Spleen (tissue), 11 donors: Measurements from ENCODE around the gene POLR1B. TPM values are rescaled to one million over a fixed set of nuclear protein-coding genes. Genes with fewer than 3 reads are reported as not detected.
"Not testable (repeated sequence)": the region's sequence is repeated elsewhere in the genome, so short reads cannot be mapped to it uniquely, and the experiment has no call there.

ENCODE experiments used
- DNase-seq: peaks from one replicate; pipeline ENCODE4 v3.0.0-alpha.2; 2020
- H3K27ac ChIP-seq, 8 donors: fragments of 200-600 bp; sonication (generic) in 7 of 8; 1 replicate in 4 of 8; 2 replicates in 4 of 8; pipeline versions ENCODE4 v1.5.0 to v1.8.0; 2016 to 2021; ENCODE audit warnings: inconsistent platforms in 4 of 8, mild to moderate bottlenecking in 4 of 8, moderate library complexity in 1 of 8
- H3K27me3 ChIP-seq, 7 donors: fragments of 200-600 bp; sonication (generic) in 6 of 7; replicated peaks in 1 of 7; 1 replicate in 4 of 7; 2 replicates in 3 of 7; pipeline versions ENCODE4 v1.5.0 to v1.8.0; 2016 to 2021; ENCODE audit warnings: inconsistent platforms in 3 of 7, mild to moderate bottlenecking in 1 of 7
- H3K36me3 ChIP-seq, 6 donors: fragments of 200-600 bp; sonication (generic) in 5 of 6; 1 replicate in 4 of 6; 2 replicates in 2 of 6; pipeline versions ENCODE4 v1.5.0 to v1.8.0; 2016 to 2021; ENCODE audit warnings: inconsistent platforms in 2 of 6
- H3K4me1 ChIP-seq, 6 donors: fragments of 200-600 bp; sonication (generic) in 5 of 6; 1 replicate in 3 of 6; 2 replicates in 3 of 6; pipeline versions ENCODE4 v1.5.0 to v1.8.0; 2016 to 2021; ENCODE audit warnings: inconsistent platforms in 3 of 6
- H3K4me3 ChIP-seq, 8 donors: fragments of 200-600 bp; sonication (generic) in 7 of 8; 1 replicate in 4 of 8; 2 replicates in 4 of 8; pipeline versions ENCODE4 v1.5.0 to v1.8.0; 2016 to 2021; ENCODE audit warnings: inconsistent platforms in 4 of 8, mild to moderate bottlenecking in 4 of 8, moderate library complexity in 2 of 8
- H3K9me3 ChIP-seq, 8 donors: fragments of 200-600 bp; sonication (generic) in 7 of 8; 1 replicate in 4 of 8; 2 replicates in 4 of 8; pipeline versions ENCODE4 v1.5.0 to v1.8.0; 2016 to 2021; ENCODE audit warnings: inconsistent platforms in 4 of 8
- POLR2A ChIP-seq, 3 donors: fragments of 450-650 bp; IDR thresholded peaks; one replicate each; pipeline ENCODE4 v1.5.1; 2017; ENCODE audit warnings: antibody characterized with exemption in 3 of 3, mild to moderate bottlenecking in 1 of 3
- POLR2AphosphoS5 ChIP-seq, 3 donors: sonication (generic); formaldehyde crosslinking; IDR thresholded peaks; one replicate each; pipeline ENCODE4 v1.5.1; 2017; ENCODE audit warnings: antibody characterized with exemption in 3 of 3
- WGBS, 5 donors: extraction: QIAGEN DNeasy Blood & Tissue Kit in 3 of 5; methylation state at CpG; one replicate each; pipeline versions ENCODE4 v1.1.5 to v1.1.7; 2013 to 2018; 5-methylcytosine and 5-hydroxymethylcytosine counted together
- intact Hi-C: fragments of 100-400 bp; cut with DNase I; formaldehyde crosslinking; loops from one replicate; pipeline ENCODE4 v1.15.0; 2023; ENCODE audit warnings: low total_unique reads
- polyA plus RNA-seq, 3 donors: library from polyadenylated mRNA; stranded (reverse); fragments of 200-250 nt; gene quantifications; one replicate each; pipeline ENCODE4 v1.2.1, GENCODE V29; 2013
- total RNA-seq, 7 donors: library from RNA; depleted of rRNA in 3 of 7; stranded (reverse); fragments of >200 nt in 3 of 7; fragmentation: NEBNext Ultra II Directional in 4 of 7; extraction: Animal tissue kit (Norgen Biotek cat#: 25700) in 4 of 7; gene quantifications; one replicate each; pipeline versions ENCODE4 v1.1.0 to v1.2.1, GENCODE V29; 2016 to 2021
- TF ChIP-seq, protein P1 (sequence below), 11 experiments: fragments of 200-600 bp in 7 of 11; fragments of 450-650 bp in 4 of 11; sonication (generic) in 4 of 11; IDR thresholded peaks in 8 of 11; conservative IDR thresholded peaks in 3 of 11; 1 replicate in 7 of 11; 2 replicates in 4 of 11; pipeline versions ENCODE4 v1.4.0 to v1.8.0; 2016 to 2021; ENCODE audit warnings: antibody characterized with exemption in 11 of 11, inconsistent platforms in 4 of 11, mild to moderate bottlenecking in 1 of 11
- donor health status: healthy with polysubstance abuse.
- donor health status: DM: no; HTN: no; CAD: no; lungs with moderate emphysema.
- donor health status: DM: no; HTN: no; CAD: no.
- donor health status: Bipolar disorder and iron deficiency.
- donor health status: healthy.
- donor health status: DM: no; HTN: no; CAD: no.
- donor health status: DM: yes; HTN: yes; CAD: no.

POLR1B gene
- total and polyA plus RNA-seq, 10 donors, result 4.9 to 31.8 (median 18.5) TPM

DNA sequence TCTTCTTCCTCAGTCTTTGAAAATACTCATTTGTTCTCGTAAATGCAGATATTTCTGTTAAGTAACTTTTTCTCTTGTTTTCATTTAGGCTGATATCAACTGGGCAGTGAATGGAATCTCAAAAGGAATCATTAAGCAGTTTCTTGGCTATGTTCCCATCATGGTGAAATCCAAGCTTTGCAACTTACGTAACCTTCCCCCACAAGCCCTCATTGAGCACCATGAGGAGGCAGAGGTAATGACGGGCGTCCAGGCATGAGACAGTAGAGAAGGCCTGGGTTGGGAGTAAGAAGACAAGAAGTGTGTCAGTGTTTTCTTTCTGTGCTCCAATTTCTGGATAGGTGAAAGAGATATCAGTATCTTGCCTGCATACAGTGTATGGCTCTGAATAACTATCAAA lies 5.1 kb downstream of the POLR1B start:
- H3K27ac ChIP-seq, result no peak overlapping the region
- no peak for DNase-seq
- intact Hi-C loops, result no loop called here
- peaks cover 0 to 69% (median 51%) of the 10 kb centered on the region in 6 donors for H3K36me3 ChIP-seq
- peaks cover 9 to 33% (median 22%) of the 10 kb centered on the region in 6 donors for H3K4me1 ChIP-seq
- no peaks in the 10 kb centered on the region for H3K9me3 ChIP-seq
- TF ChIP-seq, protein P1, sequence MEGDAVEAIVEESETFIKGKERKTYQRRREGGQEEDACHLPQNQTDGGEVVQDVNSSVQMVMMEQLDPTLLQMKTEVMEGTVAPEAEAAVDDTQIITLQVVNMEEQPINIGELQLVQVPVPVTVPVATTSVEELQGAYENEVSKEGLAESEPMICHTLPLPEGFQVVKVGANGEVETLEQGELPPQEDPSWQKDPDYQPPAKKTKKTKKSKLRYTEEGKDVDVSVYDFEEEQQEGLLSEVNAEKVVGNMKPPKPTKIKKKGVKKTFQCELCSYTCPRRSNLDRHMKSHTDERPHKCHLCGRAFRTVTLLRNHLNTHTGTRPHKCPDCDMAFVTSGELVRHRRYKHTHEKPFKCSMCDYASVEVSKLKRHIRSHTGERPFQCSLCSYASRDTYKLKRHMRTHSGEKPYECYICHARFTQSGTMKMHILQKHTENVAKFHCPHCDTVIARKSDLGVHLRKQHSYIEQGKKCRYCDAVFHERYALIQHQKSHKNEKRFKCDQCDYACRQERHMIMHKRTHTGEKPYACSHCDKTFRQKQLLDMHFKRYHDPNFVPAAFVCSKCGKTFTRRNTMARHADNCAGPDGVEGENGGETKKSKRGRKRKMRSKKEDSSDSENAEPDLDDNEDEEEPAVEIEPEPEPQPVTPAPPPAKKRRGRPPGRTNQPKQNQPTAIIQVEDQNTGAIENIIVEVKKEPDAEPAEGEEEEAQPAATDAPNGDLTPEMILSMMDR (IDR thresholded peaks at IDR 0.05 in 8 of 11, conservative IDR thresholded peaks at IDR 0.05 in 3 of 11), result no peak
- TF ChIP-seq POLR2AphosphoS5 (IDR thresholded peaks at IDR 0.05), result no peak
- no peak for TF ChIP-seq POLR2A (IDR thresholded peaks at IDR 0.05)
- H3K4me3 ChIP-seq, result no peak overlapping the region
- WGBS, 5 donors, result 57 to 90% (median 76%) methylated on average over 4 of the region's 4 CpGs
- no peaks in the 10 kb centered on the region for H3K27me3 ChIP-seq

DNA sequence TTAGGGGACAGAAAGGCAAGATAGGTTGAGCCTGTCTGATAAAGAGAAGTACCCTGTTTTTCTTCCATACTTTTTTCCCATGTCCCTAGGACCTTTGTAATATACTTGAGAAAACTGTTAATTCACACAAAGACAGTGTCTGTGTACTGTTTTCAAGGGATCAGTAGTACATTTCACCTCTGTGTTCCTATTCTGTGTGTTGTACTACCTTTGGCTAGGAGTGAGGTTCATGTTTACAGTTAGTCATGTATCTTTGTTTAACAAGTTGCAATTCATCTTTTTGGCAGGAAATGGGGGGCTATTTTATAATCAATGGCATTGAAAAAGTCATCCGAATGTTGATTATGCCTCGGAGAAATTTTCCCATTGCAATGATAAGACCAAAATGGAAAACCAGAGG lies 6.7 kb downstream of the POLR1B start:
- Histone ChIP-seq H3K27ac (no peak overlapping the region), H3K4me3 (no peak overlapping the region), H3K4me1 (peaks cover 0 to 18% (median 9%) of the 10 kb centered on the region in 6 donors), H3K9me3 (no peaks in the 10 kb centered on the region), H3K36me3 (peaks cover 2 to 86% (median 67%) of the 10 kb centered on the region in 6 donors), H3K27me3 (no peaks in the 10 kb centered on the region)
- WGBS, 5 donors, result 93 to 99% (median 95%) methylated on average over 2 of the region's 2 CpGs
- TF ChIP-seq POLR2A (IDR thresholded peaks at IDR 0.05) (no peak), POLR2AphosphoS5 (IDR thresholded peaks at IDR 0.05) (no peak)
- TF ChIP-seq, protein P1 (IDR thresholded peaks at IDR 0.05 in 8 of 11, conservative IDR thresholded peaks at IDR 0.05 in 3 of 11), result no peak
- DNase-seq, result no peak
- intact Hi-C loops, result no loop called here

DNA sequence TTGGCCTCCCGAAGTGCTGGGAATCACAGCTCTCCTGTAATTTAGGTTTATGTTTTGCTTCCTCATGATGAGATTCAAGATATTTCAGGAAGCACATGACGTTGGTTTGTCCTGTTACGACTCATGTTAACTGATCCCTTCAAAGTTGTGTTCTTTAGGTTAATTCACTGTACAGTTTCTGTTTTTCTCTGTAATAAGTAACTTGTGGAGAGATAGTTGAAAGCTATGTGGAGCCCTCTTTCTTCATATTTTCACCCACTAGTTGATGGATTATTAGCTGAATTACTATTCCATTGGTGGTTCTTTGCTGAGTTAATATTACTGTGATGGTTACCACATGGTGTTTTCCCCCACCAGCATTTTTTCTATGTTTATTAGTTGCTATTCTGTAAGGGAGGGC lies 23.8 kb downstream of the POLR1B start:
- TF ChIP-seq, protein P1 (IDR thresholded peaks at IDR 0.05 in 8 of 11, conservative IDR thresholded peaks at IDR 0.05 in 3 of 11), result no peak
- TF ChIP-seq POLR2AphosphoS5 (IDR thresholded peaks at IDR 0.05) (no peak), POLR2A (IDR thresholded peaks at IDR 0.05) (no peak)
- WGBS, 5 donors, result 52 to 73% (median 61%) methylated on average over 3 of the region's 3 CpGs
- intact Hi-C loops, result no loop called here
- Histone ChIP-seq H3K36me3 (peaks cover 10 to 100% (median 89%) of the 10 kb centered on the region in 6 donors), H3K27ac (no peak overlapping the region), H3K4me3 (no peak overlapping the region), H3K4me1 (no peaks in the 10 kb centered on the region), H3K9me3 (peaks cover 2 to 19% (median 13%) of the 10 kb centered on the region in 8 donors), H3K27me3 (no peaks in the 10 kb centered on the region)
- DNase-seq, result no peak

DNA sequence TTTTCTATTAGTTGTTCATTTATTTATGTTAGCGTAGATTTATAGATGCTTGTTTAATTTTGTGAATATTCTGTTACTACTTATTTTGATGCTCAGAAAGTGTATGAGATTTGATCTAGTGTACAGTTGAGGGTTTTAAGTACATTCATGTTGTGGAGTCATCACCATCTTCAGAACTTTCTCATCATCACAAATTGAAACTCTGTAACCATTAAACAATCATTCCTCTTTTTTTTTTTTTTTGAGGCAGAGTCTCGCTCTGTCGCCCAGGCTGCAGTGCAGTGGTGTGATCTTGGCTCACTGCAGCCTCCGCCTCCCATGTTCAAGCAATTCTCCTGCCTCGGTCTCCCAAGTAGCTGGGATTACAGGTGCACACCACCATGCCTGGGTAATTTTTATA lies 24.2 kb downstream of the POLR1B start:
- Histone ChIP-seq H3K9me3 (peaks cover 2 to 19% (median 13%) of the 10 kb centered on the region in 8 donors), H3K36me3 (peaks cover 10 to 100% (median 89%) of the 10 kb centered on the region in 6 donors)
- DNase-seq, H3K27me3 ChIP-seq, H3K4me3 ChIP-seq, H3K4me1 ChIP-seq, H3K27ac ChIP-seq, intact Hi-C loops: not testable (repeated sequence)
- 89 to 97% (median 96%) methylated on average over 5 of the region's 5 CpGs for WGBS, 5 donors

DNA sequence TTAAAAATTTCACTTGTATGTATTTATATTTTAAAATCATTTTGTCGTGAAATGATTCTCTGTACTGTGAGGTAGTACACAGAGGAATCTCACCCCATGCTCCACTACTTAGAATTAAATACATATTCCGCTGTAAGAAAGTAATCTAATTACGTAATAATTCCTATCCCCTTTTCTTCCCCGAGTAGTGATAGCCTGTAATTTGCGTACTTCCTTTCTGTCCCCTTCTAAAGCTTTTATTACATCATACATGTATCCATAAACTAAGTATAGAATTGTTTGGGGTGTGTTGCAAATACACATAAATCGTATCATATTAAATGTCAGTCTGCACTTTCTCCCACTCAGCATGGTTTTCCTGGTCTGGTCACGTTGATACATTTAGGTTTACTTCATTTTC lies 29.7 kb downstream of the POLR1B start:
- intact Hi-C loops, result no loop called here
- WGBS, 5 donors, result 65 to 80% (median 78%) methylated on average over 7 of the region's 7 CpGs

More for the DNA sequence above, 29.7 kb downstream of the POLR1B start:
- peaks cover 10 to 100% (median 96%) of the 10 kb centered on the region in 6 donors for H3K36me3 ChIP-seq
- no peak for DNase-seq
- H3K9me3 ChIP-seq, result peaks cover 2 to 19% (median 13%) of the 10 kb centered on the region in 8 donors
- TF ChIP-seq, protein P1 (IDR thresholded peaks at IDR 0.05 in 8 of 11, conservative IDR thresholded peaks at IDR 0.05 in 3 of 11), result no peak
- TF ChIP-seq POLR2AphosphoS5 (IDR thresholded peaks at IDR 0.05) (no peak), POLR2A (IDR thresholded peaks at IDR 0.05) (no peak)
- H3K27me3 ChIP-seq, result no peaks in the 10 kb centered on the region
- no peak overlapping the region for H3K4me3 ChIP-seq
- no peaks in the 10 kb centered on the region for H3K4me1 ChIP-seq
- no peak overlapping the region for H3K27ac ChIP-seq
